HG03469 (cell line): ENCODE results near the gene ADGRB3.

Experiments
- ATAC-seq: cut with Tn5 transposase; IDR thresholded peaks from one replicate; pipeline ENCODE4 v1.9.1; 2021; ENCODE audit warnings: mild to moderate bottlenecking, moderate library complexity, moderate number of reproducible peaks; ENCODE audit not compliant: unreplicated experiment

Gene ADGRB3

GRCh38 chr6:68695838-68696237 is 60.8 kb downstream of the ADGRB3 start:
- ATAC-seq: no peak

GRCh38 chr6:68697394-68697793 is 62.3 kb downstream of the ADGRB3 start:
- ATAC-seq: no peak

GRCh38 chr6:68701159-68701558 is 66.1 kb downstream of the ADGRB3 start:
- no peak for ATAC-seq

GRCh38 chr6:68704485-68704884 is 69.4 kb downstream of the ADGRB3 start:
- no peak for ATAC-seq

- ATAC-seq: no peak
Observed at GRCh38 chr6:68709091-68709490, 74.0 kb downstream of the ADGRB3 start.

GRCh38 chr6:68709882-68710281 is 74.8 kb downstream of the ADGRB3 start:
- ATAC-seq: no peak

GRCh38 chr6:68710496-68710895 is 75.4 kb downstream of the ADGRB3 start:
- ATAC-seq: no peak

- no peak for ATAC-seq
Observed at GRCh38 chr6:68710916-68711315, 75.8 kb downstream of the ADGRB3 start.

GRCh38 chr6:68711386-68712000 is 76.4 kb downstream of the ADGRB3 start:
- ATAC-seq: no peak

- no peak for ATAC-seq
Observed at GRCh38 chr6:68716620-68717019, 81.5 kb downstream of the ADGRB3 start.

- ATAC-seq: no peak
Observed at GRCh38 chr6:68718385-68719073, 83.4 kb downstream of the ADGRB3 start.

- ATAC-seq: no peak
Observed at GRCh38 chr6:68719761-68720160, 84.7 kb downstream of the ADGRB3 start.

GRCh38 chr6:68722891-68723527 is 87.9 kb downstream of the ADGRB3 start:
- ATAC-seq: no peak

GRCh38 chr6:68724060-68724459 is 89.0 kb downstream of the ADGRB3 start:
- ATAC-seq: no peak

- no peak for ATAC-seq
Observed at GRCh38 chr6:68726337-68726736, 91.3 kb downstream of the ADGRB3 start.

GRCh38 chr6:68726992-68727391 is 91.9 kb downstream of the ADGRB3 start:
- no peak for ATAC-seq

- ATAC-seq: no peak
Observed at GRCh38 chr6:68727699-68728098, 92.6 kb downstream of the ADGRB3 start.

GRCh38 chr6:68728159-68728979 is 93.3 kb downstream of the ADGRB3 start:
- no peak for ATAC-seq

- ATAC-seq: no peak
Observed at GRCh38 chr6:68729377-68729903, 94.4 kb downstream of the ADGRB3 start.

- no peak for ATAC-seq
Observed at GRCh38 chr6:68730291-68731054, 95.4 kb downstream of the ADGRB3 start.
